Measurements from ENCODE around the gene C8G. TPM values are rescaled to one million over a fixed set of nuclear protein-coding genes. Genes with fewer than 3 reads are reported as not detected.
A peak's percentile ranks its signal among the peaks of the same experiment; 100 is the strongest.

Gene C8G
- total RNA-seq, 1 experiment from 2014 or later, result 0.85 TPM

- no peaks in the 10 kb centered on the region for H3K4me1 Mint-ChIP-seq
- peak overlapping the region; percentile 37; the same call in 1 of the 2 replicates for H3K27ac Mint-ChIP-seq
- POLR2A ChIA-PET, result no interaction called here
- TF ChIP-seq HMGXB4 (CRISPR knock-in tag; IDR thresholded peaks at IDR 0.05) (no peak), STAT6 (CRISPR knock-in tag; conservative IDR thresholded peaks at IDR 0.05; ENCODE audit: low read depth) (no peak), ZNF396 (CRISPR knock-in tag; IDR thresholded peaks at IDR 0.05; ENCODE audit: borderline replicate concordance) (no peak), SOX15 (CRISPR knock-in tag; IDR thresholded peaks at IDR 0.05) (no peak), EMX1 (CRISPR knock-in tag; IDR thresholded peaks at IDR 0.05) (no peak), USF2 (CRISPR knock-in tag; IDR thresholded peaks at IDR 0.05) (no peak), ZNF263 (CRISPR knock-in tag; IDR thresholded peaks at IDR 0.05; ENCODE audit: low read depth) (no peak), PREB (CRISPR knock-in tag; IDR thresholded peaks at IDR 0.05; ENCODE audit: borderline replicate concordance) (no peak), CTCF (IDR thresholded peaks at IDR 0.05) (no peak)
- DNase-seq (ENCODE audit: low spot score), result no peak
- H3K9me3 Mint-ChIP-seq, result no peaks in the 10 kb centered on the region
- peaks cover 40% of the 10 kb centered on the region for H3K36me3 Mint-ChIP-seq
- ATAC-seq, result no peak
- CTCF ChIA-PET, result interaction anchor here (1.7 kb wide), 1 partner anchor 11 kb away, joined by 6 read pairs; no protein-coding TSS in a partner anchor
- H3K4me3 Mint-ChIP-seq, result no peak overlapping the region
- H3K27me3 Mint-ChIP-seq (ENCODE audit: low read depth), result no peaks in the 10 kb centered on the region
Measured at GRCh38 chr9:136927343-136928271, 17.4 kb upstream of the C8G start.

- CTCF ChIA-PET, result interaction anchor here (0.6 to 0.7 kb wide), 2 partner anchors 60 to 114 kb away, joined by 3 to 4 read pairs; no protein-coding TSS in a partner anchor
- no peaks in the 10 kb centered on the region for H3K9me3 Mint-ChIP-seq
- H3K4me1 Mint-ChIP-seq, result no peaks in the 10 kb centered on the region
- H3K4me3 Mint-ChIP-seq, result no peak overlapping the region
- ATAC-seq (peak; percentile 28; the same call in 1 of the 2 replicates), DNase-seq (ENCODE audit: low spot score) (no peak)
- H3K27ac Mint-ChIP-seq, result peak overlapping the region; percentile 16; the same call in 1 of the 2 replicates
- POLR2A ChIA-PET, result interaction anchor here (0.6 kb wide), 1 partner anchor 244 kb away, joined by 9 read pairs; the partner anchor contains the start of gene TMEM210
- H3K36me3 Mint-ChIP-seq, result peaks cover 46% of the 10 kb centered on the region
- no peaks in the 10 kb centered on the region for H3K27me3 Mint-ChIP-seq (ENCODE audit: low read depth)
- TF ChIP-seq RORB (CRISPR knock-in tag; IDR thresholded peaks at IDR 0.05) (no peak), NR3C1 (CRISPR knock-in tag; conservative IDR thresholded peaks at IDR 0.05; ENCODE audit: low read depth) (no peak), SMAD4 (CRISPR knock-in tag; IDR thresholded peaks at IDR 0.05) (no peak), ZNF532 (CRISPR knock-in tag; IDR thresholded peaks at IDR 0.05; ENCODE audit: borderline replicate concordance) (no peak), ZNF512 (CRISPR knock-in tag; IDR thresholded peaks at IDR 0.05; ENCODE audit: borderline replicate concordance) (no peak), MXD4 (CRISPR knock-in tag; IDR thresholded peaks at IDR 0.05; ENCODE audit: borderline replicate concordance) (no peak), SOX15 (CRISPR knock-in tag; IDR thresholded peaks at IDR 0.05) (no peak), CREB1 (CRISPR knock-in tag; IDR thresholded peaks at IDR 0.05) (no peak), EMX1 (CRISPR knock-in tag; IDR thresholded peaks at IDR 0.05) (no peak), ZNF317 (CRISPR knock-in tag; IDR thresholded peaks at IDR 0.05; ENCODE audit: borderline replicate concordance, low read depth) (no peak)
Measured at GRCh38 chr9:136928591-136928990, 16.5 kb upstream of the C8G start.

All from WTC11 (cell line).